ENCODE measurements around the gene CSF3R. TPM values are rescaled to one million over a fixed set of nuclear protein-coding genes. Genes with fewer than 3 reads are reported as not detected.
A peak's percentile ranks its signal among the peaks of the same experiment; 100 is the strongest.

CSF3R gene
- total RNA-seq, 1 donor, result not detected

GRCh38 chr1:36529769-36530260 lies 47.1 kb upstream of the CSF3R start:
- no peaks in the 10 kb centered on the region for H3K4me1 ChIP-seq (ENCODE audit: insufficient read depth, low read length)
- DNase-seq (ENCODE audit: insufficient read length, low spot score, missing footprints), result no peak
- no peaks in the 10 kb centered on the region for H3K9me3 ChIP-seq (ENCODE audit: low read depth, low read length)
- H3K36me3 ChIP-seq (ENCODE audit: insufficient read depth, low read length), result no peaks in the 10 kb centered on the region
- no peak for TF ChIP-seq CTCF (IDR thresholded peaks at IDR 0.05; ENCODE audit: extremely low read depth, low read depth, low read length)
- no peaks in the 10 kb centered on the region for H3K79me2 ChIP-seq (ENCODE audit: insufficient read depth, low read length)
- H4K20me1 ChIP-seq (ENCODE audit: insufficient read depth, low read length), result no peaks in the 10 kb centered on the region
- H3K27me3 ChIP-seq (ENCODE audit: insufficient read depth, low read length), result no peaks in the 10 kb centered on the region
- H3K27ac ChIP-seq (ENCODE audit: low read depth, low read length), result no peak overlapping the region
- no peak overlapping the region for H2AFZ ChIP-seq (ENCODE audit: low read length)
- no peak overlapping the region for H3K4me2 ChIP-seq (ENCODE audit: insufficient read depth, low read length)
- H3K4me3 ChIP-seq (ENCODE audit: insufficient read depth, low read length), result no peak overlapping the region

DNA sequence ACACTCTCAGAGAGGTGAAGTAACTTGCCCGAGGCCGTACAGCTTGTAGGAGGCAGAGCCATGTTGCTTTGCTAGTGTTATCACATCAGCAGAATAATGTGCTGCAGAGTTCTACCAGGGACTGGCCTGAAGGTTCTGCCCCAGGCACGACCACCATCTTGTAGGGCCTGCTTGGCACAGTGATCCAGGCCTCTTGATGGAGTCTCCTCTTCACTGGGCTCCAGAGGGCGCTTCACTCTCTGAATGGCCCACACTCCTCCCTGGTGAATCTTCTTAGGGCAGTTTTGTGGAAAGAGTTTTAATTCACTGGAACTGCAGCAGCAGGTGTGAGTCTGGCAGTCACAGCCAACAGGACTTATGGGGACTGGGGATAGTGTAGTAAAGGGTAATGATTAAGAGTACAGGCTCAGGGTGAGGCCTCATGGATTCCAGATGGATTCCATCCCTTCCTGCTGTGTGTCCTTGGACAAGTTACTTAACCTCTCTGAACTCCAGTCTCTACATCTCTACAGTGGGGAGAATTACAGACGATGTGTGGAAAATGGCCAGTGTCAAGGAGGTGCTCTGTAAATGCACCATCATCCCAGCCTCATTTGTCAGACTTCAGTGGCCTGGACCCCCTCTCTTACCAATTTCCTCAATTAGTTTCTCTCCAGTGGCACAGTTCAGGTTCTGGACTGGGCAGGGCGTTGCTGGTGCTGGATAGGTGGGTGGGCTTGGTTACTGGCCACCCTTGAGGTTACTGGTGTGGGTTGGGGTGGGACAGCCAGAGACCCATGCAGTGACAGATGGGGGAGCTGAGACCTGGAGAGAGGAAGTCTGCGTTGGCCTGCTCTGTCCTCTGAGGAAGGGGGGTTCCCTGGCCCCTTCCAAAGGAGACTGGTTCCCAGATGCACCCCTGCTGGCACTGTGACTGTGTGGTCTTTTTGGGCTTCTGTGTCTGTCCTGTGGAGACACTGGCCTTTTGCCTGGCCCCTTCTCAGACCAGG lies 45.9 kb upstream of the CSF3R start:
- Histone ChIP-seq H3K27ac (ENCODE audit: low read depth, low read length) (no peak overlapping the region), H3K36me3 (ENCODE audit: insufficient read depth, low read length) (no peaks in the 10 kb centered on the region), H3K4me1 (ENCODE audit: insufficient read depth, low read length) (no peaks in the 10 kb centered on the region), H3K4me2 (ENCODE audit: insufficient read depth, low read length) (no peak overlapping the region), H2AFZ (ENCODE audit: low read length) (no peak overlapping the region), H3K4me3 (ENCODE audit: insufficient read depth, low read length) (no peak overlapping the region), H4K20me1 (ENCODE audit: insufficient read depth, low read length) (no peaks in the 10 kb centered on the region), H3K9me3 (ENCODE audit: low read depth, low read length) (no peaks in the 10 kb centered on the region), H3K27me3 (ENCODE audit: insufficient read depth, low read length) (no peaks in the 10 kb centered on the region), H3K79me2 (ENCODE audit: insufficient read depth, low read length) (no peaks in the 10 kb centered on the region)
- no peak for TF ChIP-seq CTCF (IDR thresholded peaks at IDR 0.05; ENCODE audit: extremely low read depth, low read depth, low read length)
- peak; percentile 35 for DNase-seq (ENCODE audit: insufficient read length, low spot score, missing footprints)

GRCh38 chr1:36525166-36525565 lies 42.5 kb upstream of the CSF3R start:
- Histone ChIP-seq H3K36me3 (ENCODE audit: insufficient read depth, low read length) (no peaks in the 10 kb centered on the region), H3K27ac (ENCODE audit: low read depth, low read length) (no peak overlapping the region), H4K20me1 (ENCODE audit: insufficient read depth, low read length) (no peaks in the 10 kb centered on the region), H3K9me3 (ENCODE audit: low read depth, low read length) (no peaks in the 10 kb centered on the region), H3K79me2 (ENCODE audit: insufficient read depth, low read length) (no peaks in the 10 kb centered on the region), H3K4me2 (ENCODE audit: insufficient read depth, low read length) (no peak overlapping the region), H3K4me3 (ENCODE audit: insufficient read depth, low read length) (no peak overlapping the region), H2AFZ (ENCODE audit: low read length) (no peak overlapping the region), H3K27me3 (ENCODE audit: insufficient read depth, low read length) (no peaks in the 10 kb centered on the region), H3K4me1 (ENCODE audit: insufficient read depth, low read length) (no peaks in the 10 kb centered on the region)
- no peak for DNase-seq (ENCODE audit: insufficient read length, low spot score, missing footprints)
- no peak for TF ChIP-seq CTCF (IDR thresholded peaks at IDR 0.05; ENCODE audit: extremely low read depth, low read depth, low read length)

DNA sequence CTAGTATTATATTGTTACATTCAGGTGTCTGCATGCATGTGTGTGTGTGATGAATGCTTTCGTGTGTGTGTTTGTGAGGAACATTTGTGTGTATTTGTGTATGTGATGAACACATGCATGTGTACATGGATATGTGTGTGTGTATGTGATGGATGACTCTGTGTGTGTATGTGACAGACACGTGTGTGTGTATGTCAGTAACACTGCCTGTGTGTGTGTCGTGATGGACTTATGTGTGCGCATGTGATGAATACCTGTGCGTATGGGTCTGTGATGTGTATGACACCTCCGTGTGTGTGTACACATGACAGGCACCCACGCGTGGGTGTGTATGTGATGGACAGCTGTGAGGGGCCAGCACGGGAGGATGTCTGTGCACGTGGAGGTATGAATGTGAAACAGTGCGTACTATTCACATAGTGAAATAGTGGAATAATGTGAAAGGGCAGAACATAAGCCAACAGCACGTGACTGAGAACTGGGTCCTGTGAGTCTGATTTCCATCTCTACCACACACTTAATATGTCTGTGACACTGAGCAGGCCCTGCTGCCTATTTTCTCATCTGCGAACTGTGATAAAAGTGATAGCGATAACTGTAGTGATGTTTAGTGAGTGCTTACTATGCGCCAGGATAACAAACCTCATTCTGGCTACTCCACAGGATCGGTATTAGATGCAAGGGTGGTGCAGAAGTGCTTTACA lies 41.8 kb upstream of the CSF3R start:
- H3K27me3 ChIP-seq (ENCODE audit: insufficient read depth, low read length), result no peaks in the 10 kb centered on the region

More for the DNA sequence above, 41.8 kb upstream of the CSF3R start:
- Histone ChIP-seq H2AFZ (ENCODE audit: low read length) (no peak overlapping the region), H3K4me3 (ENCODE audit: insufficient read depth, low read length) (no peak overlapping the region), H3K36me3 (ENCODE audit: insufficient read depth, low read length) (no peaks in the 10 kb centered on the region), H3K4me1 (ENCODE audit: insufficient read depth, low read length) (no peaks in the 10 kb centered on the region), H3K27ac (ENCODE audit: low read depth, low read length) (no peak overlapping the region), H3K4me2 (ENCODE audit: insufficient read depth, low read length) (no peak overlapping the region), H3K79me2 (ENCODE audit: insufficient read depth, low read length) (no peaks in the 10 kb centered on the region), H3K9me3 (ENCODE audit: low read depth, low read length) (no peaks in the 10 kb centered on the region), H4K20me1 (ENCODE audit: insufficient read depth, low read length) (no peaks in the 10 kb centered on the region)
- DNase-seq (ENCODE audit: insufficient read length, low spot score, missing footprints), result peak; percentile 14
- TF ChIP-seq CTCF (IDR thresholded peaks at IDR 0.05; ENCODE audit: extremely low read depth, low read depth, low read length), result no peak

Data from osteoblast (primary cell).